HL-60 (cell line): Measurements from ENCODE around the gene TMEM213.

Source experiments
- DNase-seq, 2 experiments: peaks; one replicate each; pipeline ENCODE4 v3.0.0-alpha.2; 2010 to 2020; ENCODE audit warnings: low read depth in 1 of 2, low spot score in 1 of 2
- H3K27ac ChIP-seq: fragments of 250-450 bp; sonication (Bioruptor Pico); replicated peaks from 2 replicates; pipeline ENCODE4 v1.5.1; 2020; ENCODE audit warnings: mild to moderate bottlenecking, moderate library complexity
- H3K27me3 ChIP-seq: fragments of 250-450 bp; sonication (Bioruptor Pico); 2 replicates; pipeline ENCODE4 v1.5.1; 2021; ENCODE audit warnings: mild to moderate bottlenecking, moderate library complexity; ENCODE audit not compliant: insufficient read depth, poor library complexity, severe bottlenecking
- H3K4me3 ChIP-seq: replicated peaks from 2 replicates; pipeline ENCODE4 v1.5.1; 2011; ENCODE audit warnings: mild to moderate bottlenecking, control low read depth, low read length; ENCODE audit not compliant: insufficient read depth
- CTCF ChIP-seq: IDR thresholded peaks from one replicate; pipeline ENCODE4 v1.5.1; 2011; ENCODE audit warnings: low read length, control low read depth, inconsistent platforms; ENCODE audit not compliant: insufficient read depth
- GABPA ChIP-seq: IDR thresholded peaks from 2 replicates; pipeline ENCODE4 v1.6.1; 2012; ENCODE audit warnings: low read depth
- POLR2AphosphoS5 ChIP-seq: IDR thresholded peaks from 2 replicates; pipeline ENCODE4 v1.6.1; 2012; ENCODE audit warnings: low read depth
- REST ChIP-seq: IDR thresholded peaks from 2 replicates; pipeline ENCODE4 v1.6.1; 2012; ENCODE audit warnings: low read depth; ENCODE audit not compliant: insufficient replicate concordance
- SPI1 ChIP-seq: IDR thresholded peaks from 2 replicates; pipeline ENCODE4 v1.6.1; 2012; ENCODE audit warnings: low read depth, mild to moderate bottlenecking, borderline replicate concordance

The TMEM213 gene

GRCh38 chr7:138753610-138754009, 44.2 kb upstream of the TMEM213 start:
- DNase-seq, result no peak
- no peak overlapping the region for H3K4me3 ChIP-seq
- no peaks in the 10 kb centered on the region for H3K27me3 ChIP-seq
- TF ChIP-seq GABPA, result no peak
- no peak for TF ChIP-seq REST
- no peak for TF ChIP-seq POLR2AphosphoS5
- TF ChIP-seq CTCF, result no peak
- no peak for TF ChIP-seq SPI1
- H3K27ac ChIP-seq, result no peak overlapping the region

GRCh38 chr7:138755331-138755747, 42.5 kb upstream of the TMEM213 start:
- Histone ChIP-seq H3K4me3 (no peak overlapping the region), H3K27me3 (no peaks in the 10 kb centered on the region), H3K27ac (no peak overlapping the region)
- no peak for DNase-seq
- TF ChIP-seq GABPA, result no peak
- TF ChIP-seq CTCF, result no peak
- TF ChIP-seq SPI1, result no peak
- TF ChIP-seq POLR2AphosphoS5, result no peak
- no peak for TF ChIP-seq REST

GRCh38 chr7:138755842-138756590, 41.8 kb upstream of the TMEM213 start:
- Histone ChIP-seq H3K27ac (no peak overlapping the region), H3K27me3 (no peaks in the 10 kb centered on the region), H3K4me3 (no peak overlapping the region)
- no peak for DNase-seq
- no peak for TF ChIP-seq SPI1
- TF ChIP-seq POLR2AphosphoS5, result no peak
- no peak for TF ChIP-seq CTCF
- no peak for TF ChIP-seq REST
- TF ChIP-seq GABPA, result no peak
